SK-N-SH treated with all-trans-retinoic acid at 6 μM for 48 hours (cell line): ENCODE measurements around the gene OR2A1.
"Not testable (repeated sequence)": the region's sequence is repeated elsewhere in the genome, so short reads cannot be mapped to it uniquely, and the experiment has no call there.

Experiments
- BACH2 ChIP-seq: fragments of 250-450 bp; sonication (Bioruptor Pico); IDR thresholded peaks from 2 replicates; pipeline ENCODE4 v1.9.0; 2021; ENCODE audit warnings: mild to moderate bottlenecking, borderline replicate concordance
- CREB5 ChIP-seq: fragments of 250-450 bp; sonication (Bioruptor Pico); IDR thresholded peaks from 2 replicates; pipeline ENCODE4 v1.5.1; 2020; ENCODE audit warnings: low read depth, mild to moderate bottlenecking, moderate library complexity
- CSRNP3 ChIP-seq: fragments of 250-450 bp; sonication (Bioruptor Pico); IDR thresholded peaks from 2 replicates; pipeline ENCODE4 v1.5.1; 2021; ENCODE audit warnings: mild to moderate bottlenecking, moderate library complexity
- GLIS3 ChIP-seq: fragments of 250-450 bp; sonication (Bioruptor Pico); IDR thresholded peaks from 2 replicates; pipeline ENCODE4 v1.5.0; 2020; ENCODE audit warnings: mild to moderate bottlenecking, moderate library complexity
- ISL1 ChIP-seq: fragments of 250-450 bp; sonication (Bioruptor Pico); IDR thresholded peaks from 2 replicates; pipeline ENCODE4 v2.1.2; 2022; ENCODE audit warnings: mild to moderate bottlenecking, moderate library complexity
- PATZ1 ChIP-seq: fragments of 250-450 bp; sonication (Bioruptor Pico); IDR thresholded peaks from 2 replicates; pipeline ENCODE4 v1.8.0; 2020; ENCODE audit warnings: mild to moderate bottlenecking, moderate library complexity, borderline replicate concordance
- PPARA ChIP-seq: fragments of 250-450 bp; sonication (Bioruptor Pico); IDR thresholded peaks from 2 replicates; pipeline ENCODE4 v1.5.0; 2020; ENCODE audit warnings: mild to moderate bottlenecking, borderline replicate concordance
- RARB ChIP-seq: fragments of 250-450 bp; sonication (Bioruptor Pico); IDR thresholded peaks from 2 replicates; pipeline ENCODE4 v1.8.0; 2021; ENCODE audit warnings: mild to moderate bottlenecking, moderate library complexity
- TSHZ2 ChIP-seq: fragments of 250-450 bp; sonication (Bioruptor Pico); IDR thresholded peaks from 2 replicates; pipeline ENCODE4 v1.5.0; 2020; ENCODE audit warnings: mild to moderate bottlenecking, moderate library complexity
- ZFP3 ChIP-seq: fragments of 250-450 bp; sonication (Bioruptor Pico); IDR thresholded peaks from 2 replicates; pipeline ENCODE4 v1.5.0; 2020; ENCODE audit warnings: mild to moderate bottlenecking, moderate library complexity

- TF ChIP-seq RARB (CRISPR knock-in tag); ZFP3 (CRISPR knock-in tag); CREB5; PATZ1; ISL1 (CRISPR knock-in tag); GLIS3; TSHZ2; CSRNP3 (CRISPR knock-in tag); PPARA; BACH2 (CRISPR knock-in tag): not testable (repeated sequence)
Measured at GRCh38 chr7:144281981-144282380, 30.2 kb upstream of the OR2A1 start.
